H1 (cell line): ENCODE measurements around the gene RIPOR2. TPM values are rescaled to one million over a fixed set of nuclear protein-coding genes. Genes with fewer than 3 reads are reported as not detected.
A peak's percentile ranks its signal among the peaks of the same experiment; 100 is the strongest.

Source experiments
- CTCF ChIA-PET: fragments of 300-600 bp; sonication (Branson Sonifier 250); formaldehyde crosslinking; loops from one replicate; lab custom pipeline; 2021; ENCODE audit not compliant: partially characterized antibody; lab: Charles Lee
- POLR2A ChIA-PET: fragments of 300-600 bp; sonication (Branson Sonifier 250); formaldehyde crosslinking; loops from one replicate; lab custom pipeline; 2021; ENCODE audit warnings: inconsistent platforms; ENCODE audit not compliant: partially characterized antibody; lab: Charles Lee
- DNase-seq, 2 experiments: peaks; one replicate each; pipeline versions ENCODE4 v3.0.0 to v3.0.0-alpha.2; 2010 to 2022; ENCODE audit warnings: low spot score in 2 of 2, low read depth in 1 of 2, mixed read lengths in 1 of 2
- FAIRE-seq: peaks from 2 replicates; lab custom pipeline; 2011; peaks lifted over from hg19 to GRCh38; lab: Jason Lieb, UNC
- H2AFZ ChIP-seq: 2 replicates; pipeline ENCODE4 v1.8.1; 2012; ENCODE audit warnings: low read length, inconsistent platforms
- H2AK5ac ChIP-seq: 2 replicates; pipeline ENCODE4 v1.6.1; 2013; ENCODE audit warnings: low read depth, low read length
- H2BK120ac ChIP-seq: replicated peaks from 2 replicates; pipeline ENCODE3; 2013; ENCODE audit warnings: low read depth, low read length, inconsistent platforms
- H2BK12ac ChIP-seq: 2 replicates; pipeline ENCODE4 v1.6.1; 2013; ENCODE audit warnings: low read depth, low read length
- H2BK15ac ChIP-seq: 2 replicates; pipeline ENCODE4 v1.6.1; 2013; ENCODE audit warnings: low read length
- H2BK20ac ChIP-seq: 2 replicates; pipeline ENCODE4 v1.6.1; 2013; ENCODE audit warnings: low read length
- H2BK5ac ChIP-seq: 2 replicates; pipeline ENCODE4 v1.6.1; 2013; ENCODE audit warnings: low read depth, low read length
- H3K14ac ChIP-seq: 2 replicates; pipeline ENCODE4 v1.6.1; 2013; ENCODE audit warnings: inconsistent platforms; ENCODE audit not compliant: insufficient read length
- H3K18ac ChIP-seq: 2 replicates; pipeline ENCODE4 v1.6.1; 2013; ENCODE audit warnings: low read length; ENCODE audit errors: extremely low read depth
- H3K23ac ChIP-seq: 2 replicates; pipeline ENCODE4 v1.6.1; 2013; ENCODE audit warnings: inconsistent platforms; ENCODE audit not compliant: insufficient read length
- H3K23me2 ChIP-seq: 2 replicates; pipeline ENCODE4 v1.6.1; 2013; ENCODE audit warnings: low read depth, low read length
- H3K27ac ChIP-seq: 2 replicates; pipeline ENCODE4 v1.6.1; 2011; ENCODE audit warnings: low read depth, low read length, inconsistent platforms
- H3K27me3 ChIP-seq, 4 experiments: replicated peaks in 1 of 4; 1 replicate in 1 of 4; 2 replicates in 3 of 4; pipeline versions ENCODE4 v1.6.1 to v1.8.1; 2011 to 2013; ENCODE audit warnings: low read length in 3 of 4, mild to moderate bottlenecking in 3 of 4, inconsistent platforms in 2 of 4, mixed read lengths in 2 of 4, moderate library complexity in 1 of 4; ENCODE audit not compliant: control insufficient read depth in 3 of 4, insufficient read depth in 3 of 4; ENCODE audit errors: extremely low read depth in 1 of 4
- H3K36me3 ChIP-seq, 4 experiments: 2 replicates each; pipeline versions ENCODE4 v1.6.1 to v1.8.1; 2011 to 2013; ENCODE audit warnings: mild to moderate bottlenecking in 4 of 4, low read length in 3 of 4, moderate library complexity in 2 of 4, control low read depth in 1 of 4, inconsistent platforms in 1 of 4; ENCODE audit not compliant: insufficient read depth in 4 of 4, control insufficient read depth in 2 of 4
- H3K4ac ChIP-seq: replicated peaks from 2 replicates; pipeline ENCODE3; 2013; ENCODE audit warnings: low read length, low read depth, mixed read lengths, inconsistent platforms; ENCODE audit not compliant: insufficient read length
- H3K4me1 ChIP-seq, 4 experiments: replicated peaks in 1 of 4; 1 replicate in 1 of 4; 2 replicates in 3 of 4; pipeline versions ENCODE4 v1.6.1 to v1.8.1; 2011 to 2013; ENCODE audit warnings: low read length in 3 of 4, inconsistent platforms in 2 of 4, mixed read lengths in 1 of 4; ENCODE audit not compliant: insufficient read depth in 4 of 4, control insufficient read depth in 3 of 4
- H3K4me2 ChIP-seq, 2 experiments: 2 replicates each; pipeline versions ENCODE4 v1.6.1 to v1.8.1; 2011 to 2013; ENCODE audit warnings: low read depth in 2 of 2, low read length in 2 of 2, control low read depth in 1 of 2, inconsistent platforms in 1 of 2, mild to moderate bottlenecking in 1 of 2; ENCODE audit not compliant: insufficient read depth in 1 of 2
- H3K4me3 ChIP-seq, 4 experiments: fragments of 200-600, 300-600 bp in 1 of 4; sonication (generic), shearing (Covaris generic), sonication (Bioruptor Twin) in 1 of 4; 2 replicates each; pipeline versions ENCODE4 v1.5.1 to v1.8.1; 2011 to 2016; ENCODE audit warnings: low read length in 4 of 4, low read depth in 3 of 4, control low read depth in 2 of 4, inconsistent platforms in 2 of 4, mild to moderate bottlenecking in 2 of 4, mixed read lengths in 1 of 4, moderate library complexity in 1 of 4; ENCODE audit not compliant: insufficient read depth in 2 of 4; ENCODE audit errors: extremely low read depth in 1 of 4
- H3K56ac ChIP-seq: replicated peaks from 2 replicates; pipeline ENCODE3; 2013; ENCODE audit warnings: low read depth, mild to moderate bottlenecking, mixed read lengths, low read length, inconsistent platforms; ENCODE audit not compliant: insufficient read length
- H3K79me1 ChIP-seq: 2 replicates; pipeline ENCODE4 v1.6.1; 2013; ENCODE audit warnings: low read depth, low read length, control low read depth
- H3K79me2 ChIP-seq, 2 experiments: 2 replicates each; pipeline versions ENCODE4 v1.6.1 to v1.8.1; 2012 to 2013; ENCODE audit warnings: low read length in 2 of 2, mild to moderate bottlenecking in 2 of 2, inconsistent platforms in 1 of 2; ENCODE audit not compliant: insufficient read depth in 2 of 2, control insufficient read depth in 1 of 2
- H3K9ac ChIP-seq, 4 experiments: replicated peaks in 1 of 4; 1 replicate in 1 of 4; 2 replicates in 3 of 4; pipeline versions ENCODE4 v1.6.1 to v1.8.1; 2011 to 2013; ENCODE audit warnings: low read depth in 3 of 4, low read length in 3 of 4, control low read depth in 2 of 4, mild to moderate bottlenecking in 2 of 4, moderate library complexity in 2 of 4, inconsistent platforms in 1 of 4; ENCODE audit errors: extremely low read depth in 1 of 4
- H3K9me3 ChIP-seq, 2 experiments: 2 replicates each; pipeline versions ENCODE4 v1.6.1 to v1.8.1; 2012 to 2013; ENCODE audit warnings: mild to moderate bottlenecking in 2 of 2, moderate library complexity in 2 of 2, control low read depth in 1 of 2, inconsistent platforms in 1 of 2, low read depth in 1 of 2, low read length in 1 of 2, mixed read lengths in 1 of 2; ENCODE audit not compliant: insufficient read depth in 2 of 2
- H4K20me1 ChIP-seq, 2 experiments: replicated peaks in 1 of 2; 2 replicates each; pipeline versions ENCODE3 to v1.8.1; 2011 to 2013; ENCODE audit warnings: inconsistent platforms in 2 of 2, low read length in 2 of 2, mild to moderate bottlenecking in 1 of 2; ENCODE audit not compliant: insufficient read depth in 2 of 2, control insufficient read depth in 1 of 2
- H4K5ac ChIP-seq: 2 replicates; pipeline ENCODE4 v1.6.1; 2013; ENCODE audit warnings: low read length, low read depth, mixed read lengths, inconsistent platforms; ENCODE audit not compliant: insufficient read length
- H4K8ac ChIP-seq: 2 replicates; pipeline ENCODE4 v1.8.0; 2013; ENCODE audit warnings: mild to moderate bottlenecking, moderate library complexity, low read length, inconsistent platforms; ENCODE audit not compliant: insufficient read depth; ENCODE audit errors: extremely low read depth
- H4K91ac ChIP-seq: replicated peaks from 2 replicates; pipeline ENCODE3; 2013; ENCODE audit warnings: low read length, mixed read lengths, inconsistent platforms; ENCODE audit not compliant: insufficient read length
- JUN ChIP-seq: IDR thresholded peaks from 2 replicates; pipeline ENCODE4 v1.6.1; 2011; ENCODE audit warnings: low read depth, mild to moderate bottlenecking, improper control_type of control experiment, low read length
- KDM5A ChIP-seq: fragments of 200-600 bp; IDR thresholded peaks from 2 replicates; pipeline ENCODE4 v1.7.1; 2012; ENCODE audit warnings: mild to moderate bottlenecking, low read length, inconsistent platforms, mixed read lengths
- NANOG ChIP-seq: IDR thresholded peaks from 2 replicates; pipeline ENCODE4 v1.6.1; 2011; ENCODE audit warnings: low read length, low read depth, mild to moderate bottlenecking, inconsistent platforms; ENCODE audit not compliant: insufficient read depth, poor library complexity, severe bottlenecking
- RBBP5 ChIP-seq: IDR thresholded peaks from 2 replicates; pipeline ENCODE4 v1.7.1; 2012; ENCODE audit warnings: low read depth, mild to moderate bottlenecking, inconsistent platforms, low read length, moderate library complexity, borderline replicate concordance
- TCF12 ChIP-seq: IDR thresholded peaks from 2 replicates; pipeline ENCODE4 v1.6.1; 2011; ENCODE audit warnings: low read depth, mild to moderate bottlenecking, low read length
- polyA plus RNA-seq, 7 experiments: library from polyadenylated mRNA; depleted of rRNA in 3 of 7; stranded (reverse) in 5 of 7; unstranded in 2 of 7; fragments of >200 nt in 5 of 7; fragments of 200-250 nt in 2 of 7; gene quantifications; 1 replicate in 5 of 7; 2 replicates in 1 of 7; 4 replicates in 1 of 7; pipeline versions ENCODE4 v1.2.1 to v1.2.3, GENCODE V29; 2011 to 2013; ENCODE audit warnings: missing spikeins in 2 of 7, mixed read lengths in 2 of 7
- total RNA-seq: library from RNA; stranded (reverse); fragmentation: NEBNext Ultra II Directional; extraction: Animal tissue kit (Norgen Biotek cat#: 25700); gene quantifications from 2 replicates; pipeline ENCODE4 v1.2.1, GENCODE V29; 2021
- TF ChIP-seq, protein P1 (sequence below): IDR thresholded peaks from 2 replicates; pipeline ENCODE4 v1.6.1; 2012; ENCODE audit warnings: low read length, inconsistent platforms

Gene RIPOR2
- total and polyA plus RNA-seq, 2 of the 8 experiments (the other 6 are each of a cell fraction or from before 2014, with no cell fraction given), result 16.7 to 45.6 TPM

DNA sequence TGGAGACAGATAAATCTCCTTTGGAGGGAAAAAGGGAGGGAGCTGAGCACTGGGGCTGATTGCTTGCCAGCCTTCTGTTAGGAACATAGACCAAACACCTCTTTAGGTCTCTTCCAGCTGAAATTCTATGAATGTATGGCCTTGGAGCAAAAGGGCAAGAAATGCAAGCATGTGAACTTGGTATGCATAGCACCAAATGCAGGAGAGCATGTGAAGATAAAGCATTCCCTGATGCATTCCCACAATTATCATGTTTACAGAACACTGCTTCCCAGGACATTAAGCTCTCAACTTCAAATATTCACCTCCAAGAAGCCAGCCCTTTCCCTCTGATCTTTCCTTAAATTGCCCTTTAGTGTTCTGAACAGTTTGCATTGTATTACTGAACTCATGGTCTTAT is 15.6 kb downstream of the RIPOR2 start:
- Histone ChIP-seq H3K79me1 (no peaks in the 10 kb centered on the region), H2AFZ (no peak overlapping the region), H3K56ac (no peak overlapping the region), H3K9ac (no peak overlapping the region), H2BK120ac (no peak overlapping the region), H3K79me2 (peaks cover 0 to 62% of the 10 kb centered on the region in 2 experiments; a peak in 2 of 4 replicates), H3K4me3 (no peak overlapping the region), H3K27me3 (no peaks in the 10 kb centered on the region), H3K23ac (no peak overlapping the region), H4K20me1 (no peaks in the 10 kb centered on the region), H3K9me3 (no peaks in the 10 kb centered on the region), H4K91ac (no peak overlapping the region), H2AK5ac (no peak overlapping the region), H2BK20ac (no peak overlapping the region), H3K18ac (no peak overlapping the region), H3K14ac (no peak overlapping the region), H4K5ac (no peak overlapping the region), H3K36me3 (no peaks in the 10 kb centered on the region), H2BK12ac (no peak overlapping the region), H3K4me1 (peaks cover 9 to 31% (median 26%) of the 10 kb centered on the region in 4 experiments), H2BK5ac (no peak overlapping the region), H3K4ac (no peak overlapping the region), H3K27ac (no peak overlapping the region), H4K8ac (no peak overlapping the region), H3K4me2 (peak overlapping the region in 1 of 2 experiments; percentile 37; a peak in 1 of 4 replicates), H3K23me2 (no peaks in the 10 kb centered on the region), H2BK15ac (no peak overlapping the region)
- POLR2A ChIA-PET, result interaction anchor here (0.6 to 2.8 kb wide), 4 partner anchors 9 to 61 kb away, joined by 3 to 17 read pairs (median 6); no protein-coding TSS in a partner anchor
- no peak for FAIRE-seq
- CTCF ChIA-PET, result interaction anchor here (0.6 to 12.2 kb wide), 11 partner anchors 10 to 493 kb away, joined by 3 to 138 read pairs (median 3); partner anchors contain the start of gene RIPOR2
- no peak for DNase-seq
- no peak for TF ChIP-seq JUN
- no peak for TF ChIP-seq RBBP5
- no peak for TF ChIP-seq KDM5A
- TF ChIP-seq, protein P1, sequence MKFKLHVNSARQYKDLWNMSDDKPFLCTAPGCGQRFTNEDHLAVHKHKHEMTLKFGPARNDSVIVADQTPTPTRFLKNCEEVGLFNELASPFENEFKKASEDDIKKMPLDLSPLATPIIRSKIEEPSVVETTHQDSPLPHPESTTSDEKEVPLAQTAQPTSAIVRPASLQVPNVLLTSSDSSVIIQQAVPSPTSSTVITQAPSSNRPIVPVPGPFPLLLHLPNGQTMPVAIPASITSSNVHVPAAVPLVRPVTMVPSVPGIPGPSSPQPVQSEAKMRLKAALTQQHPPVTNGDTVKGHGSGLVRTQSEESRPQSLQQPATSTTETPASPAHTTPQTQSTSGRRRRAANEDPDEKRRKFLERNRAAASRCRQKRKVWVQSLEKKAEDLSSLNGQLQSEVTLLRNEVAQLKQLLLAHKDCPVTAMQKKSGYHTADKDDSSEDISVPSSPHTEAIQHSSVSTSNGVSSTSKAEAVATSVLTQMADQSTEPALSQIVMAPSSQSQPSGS, result no peak
- no peak for TF ChIP-seq TCF12
- TF ChIP-seq NANOG, result no peak
